ENCODE results near the gene DPF3. TPM values are rescaled to one million over a fixed set of nuclear protein-coding genes. Genes with fewer than 3 reads are reported as not detected.
A peak's percentile ranks its signal among the peaks of the same experiment; 100 is the strongest.

The DPF3 gene
- total and polyA plus RNA-seq, 5 donors from 2014 or later, result 0.11 to 2.0 (median 0.49) TPM; not detected in 1

DNA sequence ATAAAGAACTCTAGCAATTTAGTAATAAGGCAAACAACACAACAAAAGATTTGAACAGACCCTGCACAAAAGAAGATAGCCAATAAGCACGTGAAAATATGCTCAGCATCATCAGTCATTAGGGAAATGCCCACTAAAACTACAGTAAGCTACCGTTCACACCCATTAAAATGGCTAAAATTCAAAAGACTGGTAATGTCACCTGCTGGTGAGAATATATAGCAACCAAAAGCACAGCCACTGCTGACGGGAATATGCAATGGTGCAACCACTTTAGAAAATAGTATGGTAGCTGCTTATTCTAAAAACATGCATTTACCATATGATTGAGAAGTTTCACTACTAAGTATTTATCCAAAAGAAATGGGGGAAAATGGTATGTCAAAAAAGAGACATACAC is 74.9 kb downstream of the DPF3 start:
- Histone ChIP-seq H3K27ac (ENCODE audit: insufficient read depth, low read length, poor library complexity, severe bottlenecking) (no peak overlapping the region), H3K36me3 (ENCODE audit: control insufficient read depth, insufficient read depth, low read length) (no peaks in the 10 kb centered on the region)
- H3K9me3 Mint-ChIP-seq, result peaks cover 0 to 2% (median 0%) of the 10 kb centered on the region in 7 donors

DNA sequence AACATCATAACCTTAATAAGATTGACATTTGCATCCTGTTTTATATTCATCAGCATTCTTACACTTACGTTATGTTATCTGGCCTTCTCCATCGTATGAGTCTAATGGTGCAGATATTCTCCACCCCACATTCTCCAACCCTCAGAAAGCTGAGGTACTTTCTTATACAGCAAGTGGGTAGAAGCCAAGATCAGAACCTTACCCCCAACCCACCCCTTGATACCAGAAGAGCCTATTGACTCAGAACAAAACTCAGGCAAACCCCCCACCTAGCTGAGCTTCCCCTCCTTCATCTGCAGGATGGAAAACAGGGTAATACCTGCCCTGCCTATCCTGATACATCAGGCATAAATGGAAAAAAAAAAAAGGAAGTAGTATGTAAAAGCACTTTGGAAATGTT is 77.6 kb downstream of the DPF3 start:
- Histone ChIP-seq H3K4me3 (ENCODE audit: low read depth, low read length) (no peak overlapping the region), H3K4me1 (ENCODE audit: control insufficient read depth, insufficient read depth, low read length, poor library complexity, severe bottlenecking) (no peaks in the 10 kb centered on the region), H3K27ac (ENCODE audit: insufficient read depth, low read length, poor library complexity, severe bottlenecking) (no peak overlapping the region), H3K9me3 (ENCODE audit: control insufficient read depth in 2 of 2, low read length in 2 of 2) (peaks cover 5% of the 10 kb centered on the region in 2 experiments), H3K36me3 (ENCODE audit: control insufficient read depth, insufficient read depth, low read length) (no peaks in the 10 kb centered on the region), H3K27me3 (ENCODE audit: control insufficient read depth, insufficient read depth, low read length) (no peaks in the 10 kb centered on the region)
- H3K27me3 Mint-ChIP-seq, result no peaks in the 10 kb centered on the region
- ATAC-seq (ENCODE audit: low read depth in 2 of 2) (no peak), DNase-seq (no peak)
- H3K27ac Mint-ChIP-seq, result no peak overlapping the region
- no peaks in the 10 kb centered on the region for H3K4me1 Mint-ChIP-seq
- peaks cover 0 to 2% (median 0%) of the 10 kb centered on the region in 7 donors for H3K9me3 Mint-ChIP-seq
- H3K4me3 Mint-ChIP-seq, result no peak overlapping the region
- H3K36me3 Mint-ChIP-seq, result no peaks in the 10 kb centered on the region

More for the DNA sequence above, 74.9 kb downstream of the DPF3 start:
- no peaks in the 10 kb centered on the region for H3K4me1 ChIP-seq (ENCODE audit: control insufficient read depth, insufficient read depth, low read length, poor library complexity, severe bottlenecking)
- no peaks in the 10 kb centered on the region for H3K27me3 ChIP-seq (ENCODE audit: control insufficient read depth, insufficient read depth, low read length)
- no peaks in the 10 kb centered on the region for H3K4me1 Mint-ChIP-seq
- H3K4me3 ChIP-seq (ENCODE audit: low read depth, low read length), result no peak overlapping the region
- no peak overlapping the region for H3K27ac Mint-ChIP-seq
- no peaks in the 10 kb centered on the region for H3K27me3 Mint-ChIP-seq
- H3K36me3 Mint-ChIP-seq, result no peaks in the 10 kb centered on the region
- ATAC-seq (ENCODE audit: low read depth in 2 of 2), result no peak
- H3K9me3 ChIP-seq (ENCODE audit: control insufficient read depth in 2 of 2, low read length in 2 of 2), result peaks cover 5% of the 10 kb centered on the region in 2 experiments
- DNase-seq, result no peak
- no peak overlapping the region for H3K4me3 Mint-ChIP-seq

DNA sequence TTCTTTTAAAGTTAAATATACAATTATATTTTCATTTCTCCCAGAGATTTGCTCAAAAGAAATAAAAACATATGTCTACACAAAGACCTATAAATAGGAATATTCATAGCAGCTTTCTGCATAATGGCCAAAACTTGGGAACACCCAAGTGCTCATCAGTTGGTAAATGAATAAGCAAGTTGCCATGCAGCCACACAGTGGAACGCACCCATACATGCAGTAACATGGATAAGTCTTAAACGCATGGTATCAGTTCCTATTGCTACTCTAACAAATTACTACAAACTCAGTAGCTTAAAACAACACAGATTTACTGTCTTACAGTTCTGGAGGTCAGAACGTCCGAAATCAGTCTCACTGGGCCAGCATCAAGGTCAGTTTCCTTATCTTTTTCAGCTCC is 78.5 kb downstream of the DPF3 start:
- Mint-ChIP-seq H3K27me3 (no peaks in the 10 kb centered on the region), H3K4me1 (peaks cover 0 to 5% (median 0%) of the 10 kb centered on the region in 4 donors), H3K9me3 (peaks cover 0 to 2% (median 0%) of the 10 kb centered on the region in 7 donors), H3K36me3 (no peaks in the 10 kb centered on the region), H3K27ac (no peak overlapping the region), H3K4me3 (no peak overlapping the region)
- Histone ChIP-seq H3K27ac (ENCODE audit: insufficient read depth, low read length, poor library complexity, severe bottlenecking) (no peak overlapping the region), H3K4me3 (ENCODE audit: low read depth, low read length) (no peak overlapping the region), H3K4me1 (ENCODE audit: control insufficient read depth, insufficient read depth, low read length, poor library complexity, severe bottlenecking) (peaks cover 2% of the 10 kb centered on the region), H3K27me3 (ENCODE audit: control insufficient read depth, insufficient read depth, low read length) (no peaks in the 10 kb centered on the region), H3K9me3 (ENCODE audit: control insufficient read depth in 2 of 2, low read length in 2 of 2) (peaks cover 5% of the 10 kb centered on the region in 2 experiments), H3K36me3 (ENCODE audit: control insufficient read depth, insufficient read depth, low read length) (no peaks in the 10 kb centered on the region)
- no peak for DNase-seq
- ATAC-seq (ENCODE audit: low read depth in 2 of 2), result no peak

DNA sequence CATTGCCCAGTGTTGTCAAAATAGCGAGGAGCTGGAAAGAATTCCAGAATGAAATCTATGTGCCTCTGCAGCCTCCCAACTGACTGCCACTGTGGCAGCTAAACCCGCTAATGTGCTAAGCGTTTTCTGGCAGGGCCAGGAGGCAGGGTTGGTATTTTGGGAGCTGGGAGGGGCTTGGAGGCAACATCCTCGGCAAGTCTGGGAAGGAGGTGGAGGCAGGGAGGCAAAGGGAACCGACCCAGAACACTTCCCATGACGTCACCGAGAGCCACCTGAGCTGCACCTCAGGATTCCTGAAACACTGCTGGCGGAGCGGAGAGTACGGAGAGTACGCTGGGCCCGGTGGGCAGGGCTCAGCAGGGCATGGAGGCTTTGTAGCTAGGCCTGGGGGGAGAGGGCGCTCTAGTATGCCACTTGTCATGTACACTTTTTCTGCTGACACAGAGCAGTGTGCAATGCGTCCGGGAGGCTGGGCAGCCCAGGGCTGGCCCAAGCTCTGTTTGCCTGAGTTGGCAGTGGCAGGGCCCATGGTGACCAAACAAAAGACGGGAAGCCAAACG is 81.5 kb downstream of the DPF3 start:
- DNase-seq (no peak), ATAC-seq (ENCODE audit: low read depth in 2 of 2) (no peak)
- Mint-ChIP-seq H3K4me1 (peaks cover 0 to 19% (median under 1%) of the 10 kb centered on the region in 4 donors), H3K4me3 (no peak overlapping the region), H3K36me3 (no peaks in the 10 kb centered on the region), H3K27me3 (no peaks in the 10 kb centered on the region), H3K27ac (no peak overlapping the region), H3K9me3 (peaks cover 0 to 2% (median 0%) of the 10 kb centered on the region in 7 donors)
- Histone ChIP-seq H3K27me3 (ENCODE audit: control insufficient read depth, insufficient read depth, low read length) (no peaks in the 10 kb centered on the region), H3K36me3 (ENCODE audit: control insufficient read depth, insufficient read depth, low read length) (no peaks in the 10 kb centered on the region), H3K9me3 (ENCODE audit: control insufficient read depth in 2 of 2, low read length in 2 of 2) (no peaks in the 10 kb centered on the region), H3K4me3 (ENCODE audit: low read depth, low read length) (no peak overlapping the region), H3K27ac (ENCODE audit: insufficient read depth, low read length, poor library complexity, severe bottlenecking) (no peak overlapping the region), H3K4me1 (ENCODE audit: control insufficient read depth, insufficient read depth, low read length, poor library complexity, severe bottlenecking) (peaks cover 10% of the 10 kb centered on the region)

DNA sequence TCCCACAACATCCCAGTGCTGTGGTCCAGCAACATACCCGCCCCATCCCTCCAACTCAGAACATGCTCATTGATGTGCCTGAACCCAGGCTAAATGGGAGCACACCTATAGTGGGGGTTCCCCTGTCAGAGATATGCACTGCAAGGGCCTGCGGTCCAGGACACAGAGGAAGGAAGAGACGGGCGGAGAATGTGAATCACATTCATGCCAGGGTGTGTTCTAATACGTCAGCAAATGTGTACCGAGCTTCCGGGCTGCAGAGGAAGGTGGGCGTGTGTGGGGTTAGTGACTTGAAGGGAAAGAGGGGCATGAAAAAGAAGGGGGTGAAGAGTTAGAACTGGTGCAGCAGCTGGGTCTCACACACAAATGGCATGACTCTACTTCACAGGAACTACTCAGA is 83.7 kb downstream of the DPF3 start:
- Mint-ChIP-seq H3K9me3 (peaks cover 0 to 2% (median 0%) of the 10 kb centered on the region in 7 donors), H3K36me3 (no peaks in the 10 kb centered on the region), H3K4me3 (peak overlapping the region; percentile 0 to 52 (median 21)), H3K4me1 (peaks cover 0 to 19% (median under 1%) of the 10 kb centered on the region in 4 donors), H3K27ac (peak overlapping the region; percentile 22 to 77 (median 44)), H3K27me3 (no peaks in the 10 kb centered on the region)
- DNase-seq, result peak; percentile 3 to 35 (median 10)
- Histone ChIP-seq H3K27ac (ENCODE audit: insufficient read depth, low read length, poor library complexity, severe bottlenecking) (no peak overlapping the region), H3K27me3 (ENCODE audit: control insufficient read depth, insufficient read depth, low read length) (no peaks in the 10 kb centered on the region), H3K36me3 (ENCODE audit: control insufficient read depth, insufficient read depth, low read length) (no peaks in the 10 kb centered on the region), H3K9me3 (ENCODE audit: control insufficient read depth in 2 of 2, low read length in 2 of 2) (no peaks in the 10 kb centered on the region), H3K4me3 (ENCODE audit: low read depth, low read length) (no peak overlapping the region), H3K4me1 (ENCODE audit: control insufficient read depth, insufficient read depth, low read length, poor library complexity, severe bottlenecking) (peaks cover 10% of the 10 kb centered on the region)
- peak in 1 of 2 donors; percentile 71 for ATAC-seq (ENCODE audit: low read depth in 2 of 2)

DNA sequence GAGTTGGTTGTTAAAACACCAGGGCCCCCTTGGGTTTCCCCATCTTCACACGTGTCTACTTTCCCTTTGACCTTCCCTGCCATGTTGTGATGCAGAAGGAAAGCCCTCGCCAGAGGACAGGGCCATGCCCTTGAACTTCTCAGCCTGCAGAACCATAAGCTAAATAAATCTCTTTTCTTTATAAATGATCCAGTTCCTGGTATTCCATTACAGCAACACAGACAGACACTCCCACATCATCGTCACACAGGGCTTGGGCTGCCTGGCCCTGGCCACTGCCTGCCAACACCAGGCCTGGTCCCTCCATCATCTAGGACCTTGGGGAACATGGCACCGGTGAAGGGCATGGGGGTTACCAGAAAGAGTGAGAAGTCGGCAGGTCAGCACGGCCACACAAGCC is 84.8 kb downstream of the DPF3 start:
- DNase-seq (no peak), ATAC-seq (ENCODE audit: low read depth in 2 of 2) (no peak)
- no peak overlapping the region for H3K27ac ChIP-seq (ENCODE audit: insufficient read depth, low read length, poor library complexity, severe bottlenecking)
- no peaks in the 10 kb centered on the region for H3K9me3 ChIP-seq (ENCODE audit: control insufficient read depth in 2 of 2, low read length in 2 of 2)
- Mint-ChIP-seq H3K27me3 (no peaks in the 10 kb centered on the region), H3K36me3 (no peaks in the 10 kb centered on the region), H3K9me3 (peaks cover 0 to 2% (median 0%) of the 10 kb centered on the region in 7 donors), H3K4me1 (peaks cover 0 to 19% (median under 1%) of the 10 kb centered on the region in 4 donors), H3K27ac (no peak overlapping the region), H3K4me3 (peak overlapping the region in 1 of 4 donors; percentile 27)
- H3K36me3 ChIP-seq (ENCODE audit: control insufficient read depth, insufficient read depth, low read length), result no peaks in the 10 kb centered on the region
- H3K27me3 ChIP-seq (ENCODE audit: control insufficient read depth, insufficient read depth, low read length), result no peaks in the 10 kb centered on the region
- H3K4me3 ChIP-seq (ENCODE audit: low read depth, low read length), result no peak overlapping the region
- H3K4me1 ChIP-seq (ENCODE audit: control insufficient read depth, insufficient read depth, low read length, poor library complexity, severe bottlenecking), result peaks cover 10% of the 10 kb centered on the region

DNA sequence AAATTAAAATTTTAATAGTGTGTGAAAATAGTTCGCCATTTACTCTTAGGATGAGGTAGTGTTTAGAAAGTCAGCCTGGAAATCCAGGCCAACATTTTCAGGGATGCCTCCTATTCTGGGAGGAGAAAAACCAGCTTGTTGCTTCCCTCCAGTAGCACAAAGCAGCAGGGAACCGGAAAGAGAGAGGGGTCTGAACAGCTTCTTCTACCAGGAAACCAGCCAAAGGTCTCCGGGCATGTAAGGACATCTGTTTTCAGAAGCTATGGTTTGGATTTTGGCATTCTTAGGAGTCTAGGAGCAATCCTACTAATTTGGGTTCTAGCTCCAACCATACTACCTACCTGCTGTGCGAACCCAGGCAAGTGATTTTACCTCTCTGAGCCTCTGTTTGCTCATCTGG is 85.3 kb downstream of the DPF3 start:
- Histone ChIP-seq H3K9me3 (ENCODE audit: control insufficient read depth in 2 of 2, low read length in 2 of 2) (no peaks in the 10 kb centered on the region), H3K36me3 (ENCODE audit: control insufficient read depth, insufficient read depth, low read length) (no peaks in the 10 kb centered on the region), H3K27ac (ENCODE audit: insufficient read depth, low read length, poor library complexity, severe bottlenecking) (no peak overlapping the region), H3K4me3 (ENCODE audit: low read depth, low read length) (no peak overlapping the region), H3K4me1 (ENCODE audit: control insufficient read depth, insufficient read depth, low read length, poor library complexity, severe bottlenecking) (peaks cover 10% of the 10 kb centered on the region), H3K27me3 (ENCODE audit: control insufficient read depth, insufficient read depth, low read length) (no peaks in the 10 kb centered on the region)
- H3K27ac Mint-ChIP-seq, result no peak overlapping the region
- no peaks in the 10 kb centered on the region for H3K36me3 Mint-ChIP-seq
- peaks cover 0 to 19% (median under 1%) of the 10 kb centered on the region in 4 donors for H3K4me1 Mint-ChIP-seq
- no peak for ATAC-seq (ENCODE audit: low read depth in 2 of 2)
- H3K27me3 Mint-ChIP-seq, result no peaks in the 10 kb centered on the region
- H3K9me3 Mint-ChIP-seq, result peaks cover 0 to 2% (median 0%) of the 10 kb centered on the region in 7 donors
- no peak overlapping the region for H3K4me3 Mint-ChIP-seq
- DNase-seq, result no peak

DNA sequence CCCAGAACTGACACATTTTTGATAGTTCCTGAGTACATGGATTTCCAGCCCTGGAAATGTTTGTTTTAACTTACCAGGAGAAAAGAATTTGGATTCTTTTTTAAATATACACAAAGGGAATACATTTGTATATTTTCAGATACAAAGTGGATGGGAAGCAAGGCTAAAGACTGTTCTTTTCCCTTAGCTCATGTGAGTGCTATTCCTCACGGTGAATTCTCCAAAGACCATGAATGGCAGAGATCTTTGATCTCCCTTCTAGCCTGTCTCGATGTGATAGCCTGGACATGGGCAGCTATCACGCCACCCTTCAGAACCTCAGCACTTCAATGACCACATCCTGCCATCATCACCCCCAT is 91.3 kb downstream of the DPF3 start:
- Mint-ChIP-seq H3K4me1 (no peaks in the 10 kb centered on the region), H3K27me3 (no peaks in the 10 kb centered on the region), H3K4me3 (no peak overlapping the region), H3K27ac (no peak overlapping the region), H3K36me3 (no peaks in the 10 kb centered on the region), H3K9me3 (peaks cover 0 to 5% (median 0%) of the 10 kb centered on the region in 7 donors)
- Histone ChIP-seq H3K36me3 (ENCODE audit: control insufficient read depth, insufficient read depth, low read length) (no peaks in the 10 kb centered on the region), H3K27ac (ENCODE audit: insufficient read depth, low read length, poor library complexity, severe bottlenecking) (no peak overlapping the region), H3K9me3 (ENCODE audit: control insufficient read depth in 2 of 2, low read length in 2 of 2) (no peaks in the 10 kb centered on the region), H3K4me3 (ENCODE audit: low read depth, low read length) (no peak overlapping the region), H3K27me3 (ENCODE audit: control insufficient read depth, insufficient read depth, low read length) (no peaks in the 10 kb centered on the region), H3K4me1 (ENCODE audit: control insufficient read depth, insufficient read depth, low read length, poor library complexity, severe bottlenecking) (no peaks in the 10 kb centered on the region)
- DNase-seq (no peak), ATAC-seq (ENCODE audit: low read depth in 2 of 2) (no peak)

Data from CD4-positive, CD25-positive, alpha-beta regulatory T cell (primary cell).